ENCODE data around the gene USP11. TPM values are rescaled to one million over a fixed set of nuclear protein-coding genes. Genes with fewer than 3 reads are reported as not detected.
A peak's percentile ranks its signal among the peaks of the same experiment; 100 is the strongest.

The USP11 gene
- total RNA-seq, 6 donors from 2014 or later, result 42.9 to 103 (median 60.0) TPM

- TF ChIP-seq EP300 (IDR thresholded peaks at IDR 0.05), result no peak
- no peak for TF ChIP-seq POLR2AphosphoS5 (IDR thresholded peaks at IDR 0.05)
- TF ChIP-seq CTCF (IDR thresholded peaks at IDR 0.05), result no peak
- TF ChIP-seq POLR2A (IDR thresholded peaks at IDR 0.05), result no peak
- no peak overlapping the region for H3K27ac ChIP-seq
- H3K9me3 ChIP-seq, result no peaks in the 10 kb centered on the region
- 43 to 76% methylated on average over 3 to 19 of the region's 19 CpGs for WGBS, 2 donors
- no peaks in the 10 kb centered on the region for H3K27me3 ChIP-seq
- peaks cover 4 to 26% (median 13%) of the 10 kb centered on the region in 4 donors for H3K4me1 ChIP-seq
- ATAC-seq (ENCODE audit: low FRiP score in 2 of 2) (no peak), DNase-seq (no peak)
- no peak overlapping the region for H3K4me3 ChIP-seq
- H3K36me3 ChIP-seq, result peaks cover 0 to 24% (median 13%) of the 10 kb centered on the region in 4 donors
Observed at GRCh38 chrX:47189906-47190305, 42.9 kb upstream of the USP11 start.

- Histone ChIP-seq H3K4me1 (peaks cover 10 to 34% (median 21%) of the 10 kb centered on the region in 4 donors), H3K27me3 (no peaks in the 10 kb centered on the region), H3K9me3 (no peaks in the 10 kb centered on the region), H3K4me3 (peak overlapping the region; percentile 43 to 68 (median 57)), H3K36me3 (peaks cover 0 to 16% (median 9%) of the 10 kb centered on the region in 4 donors), H3K27ac (peak overlapping the region in 2 of 4 donors; percentile 43 to 75)
- ATAC-seq (ENCODE audit: low FRiP score in 2 of 2), result peak; percentile 87 to 93
- peak; percentile 88 to 90 for DNase-seq
- WGBS, 2 donors, result 0 to 28% methylated on average over 4 to 29 of the region's 40 CpGs
- peak; percentile 37 to 72 for TF ChIP-seq POLR2AphosphoS5 (IDR thresholded peaks at IDR 0.05)
- TF ChIP-seq CTCF (IDR thresholded peaks at IDR 0.05), result no peak
- TF ChIP-seq POLR2A (IDR thresholded peaks at IDR 0.05), result peak in 1 of 4 donors; percentile 61
- TF ChIP-seq EP300 (IDR thresholded peaks at IDR 0.05), result no peak
Observed at GRCh38 chrX:47190445-47191269, 42.2 kb upstream of the USP11 start.

GRCh38 chrX:47191331-47191730, 41.5 kb upstream of the USP11 start:
- DNase-seq, result peak in 1 of 2 donors; percentile 30
- Histone ChIP-seq H3K36me3 (peaks cover 0 to 9% (median 4%) of the 10 kb centered on the region in 4 donors), H3K9me3 (no peaks in the 10 kb centered on the region), H3K4me3 (peak overlapping the region in 3 of 4 donors; percentile 53 to 68 (median 61)), H3K27ac (peak overlapping the region in 2 of 4 donors; percentile 43 to 75), H3K27me3 (no peaks in the 10 kb centered on the region), H3K4me1 (peaks cover 17 to 41% (median 26%) of the 10 kb centered on the region in 4 donors)
- WGBS, 2 donors, result 31% methylated on average over 26 of the region's 26 CpGs; no CpG with 5 or more reads in 1 of the 2 donors
- ATAC-seq (ENCODE audit: low FRiP score in 2 of 2), result peak in 1 of 2 donors; percentile 18
- TF ChIP-seq EP300 (IDR thresholded peaks at IDR 0.05) (no peak), POLR2AphosphoS5 (IDR thresholded peaks at IDR 0.05) (no peak)

GRCh38 chrX:47191806-47192401, 40.9 kb upstream of the USP11 start:
- Histone ChIP-seq H3K27me3 (no peaks in the 10 kb centered on the region), H3K27ac (no peak overlapping the region), H3K4me1 (peaks cover 23 to 46% (median 28%) of the 10 kb centered on the region in 4 donors), H3K4me3 (peak overlapping the region in 3 of 4 donors; percentile 53 to 68 (median 61)), H3K9me3 (no peaks in the 10 kb centered on the region), H3K36me3 (peaks cover 0 to 6% (median 2%) of the 10 kb centered on the region in 4 donors)
- no peak for ATAC-seq (ENCODE audit: low FRiP score in 2 of 2)
- DNase-seq, result no peak
- WGBS, 2 donors, result 70 to 87% methylated on average over 11 to 16 of the region's 16 CpGs
- TF ChIP-seq CTCF (IDR thresholded peaks at IDR 0.05) (no peak), POLR2AphosphoS5 (IDR thresholded peaks at IDR 0.05) (no peak), EP300 (IDR thresholded peaks at IDR 0.05) (no peak), POLR2A (IDR thresholded peaks at IDR 0.05) (no peak)

Measured in upper lobe of left lung (tissue), 6 donors.